ENCODE results near the gene EVI2B. TPM values are rescaled to one million over a fixed set of nuclear protein-coding genes. Genes with fewer than 3 reads are reported as not detected.

EVI2B gene
- polyA plus RNA-seq (2013, experiment 1 of 2) = 4.1 TPM
- polyA plus RNA-seq (2013, experiment 2 of 2) = 4.2 TPM

- Histone ChIP-seq H2AFZ (ENCODE audit: low read depth, low read length) (no peak within 1 kb of the TSS), H3K23ac (ENCODE audit: low read length in 2 of 2) (no peak within 1 kb of the TSS), H2BK5ac (ENCODE audit: low read depth, low read length, poor library complexity, severe bottlenecking) (no peak within 1 kb of the TSS), H2BK15ac (ENCODE audit: low read depth, poor library complexity, severe bottlenecking) (no peak within 1 kb of the TSS), H4K91ac (ENCODE audit: low read length) (no peak within 1 kb of the TSS), H3K27ac (ENCODE audit: low read length, poor library complexity, severe bottlenecking) (no peak within 1 kb of the TSS), H3K36me3 (ENCODE audit: control insufficient read depth in 1 of 2, insufficient read depth in 2 of 2, low read depth in 1 of 2, low read length in 2 of 2) (peaks cover 0 to 17% of the 10 kb centered on the region in 2 experiments), H4K8ac (ENCODE audit: low read length) (no peak within 1 kb of the TSS), H3K9me3 (ENCODE audit: control insufficient read depth, low read length) (no peaks in the 10 kb centered on the region), H2AK5ac (ENCODE audit: low read length, severe bottlenecking) (no peak within 1 kb of the TSS), H3K4me3 (ENCODE audit: insufficient read depth in 1 of 2, low read depth in 1 of 2, low read length in 2 of 2) (peak within 1 kb of the TSS in 1 of 2 experiments; percentile 35), H3K27me3 (ENCODE audit: control insufficient read depth in 1 of 2, insufficient read depth in 1 of 2, low read length in 2 of 2) (no peaks in the 10 kb centered on the region), H3K4ac (ENCODE audit: low read depth in 1 of 2, low read length in 2 of 2) (no peak within 1 kb of the TSS), H3K79me1 (replicated peaks; ENCODE audit: low read length, poor library complexity, severe bottlenecking) (peaks cover 6% of the 10 kb centered on the region), H3K9ac (ENCODE audit: low read length) (peak within 1 kb of the TSS; percentile 69), H3K4me1 (ENCODE audit: control insufficient read depth, insufficient read depth, low read depth, low read length) (peaks cover 3% of the 10 kb centered on the region), H3K14ac (ENCODE audit: low read length in 2 of 2) (no peak within 1 kb of the TSS), H3K4me2 (ENCODE audit: low read length, poor library complexity, severe bottlenecking) (no peak within 1 kb of the TSS), H3K18ac (ENCODE audit: low read depth in 1 of 2, low read length in 2 of 2) (no peak within 1 kb of the TSS), H2BK120ac (ENCODE audit: low read depth, low read length) (no peak within 1 kb of the TSS), H2BK12ac (ENCODE audit: low read length in 2 of 2) (no peak within 1 kb of the TSS)
- peak; percentile 80 for DNase-seq
- 45% methylated on average over 1 of the region's 3 CpGs for WGBS
These were observed at the start of gene EVI2B for GRCh38 chr17:31313982-31314781. EVI2B (minus strand) TSS chr17:31314054; CDS start chr17:31305609, 8,445 bp downstream.

GRCh38 chr17:31357839-31358394, 44.1 kb upstream of the EVI2B start:
- peak; percentile 33 for DNase-seq
- H4K8ac ChIP-seq (ENCODE audit: low read length) = no peak overlapping the region
- no peaks in the 10 kb centered on the region for H3K4me1 ChIP-seq (ENCODE audit: control insufficient read depth, insufficient read depth, low read depth, low read length)
- H3K14ac ChIP-seq (ENCODE audit: low read length in 2 of 2) = no peak overlapping the region
- no peak overlapping the region for H3K4me3 ChIP-seq (ENCODE audit: insufficient read depth in 1 of 2, low read depth in 1 of 2, low read length in 2 of 2)
- H3K36me3 ChIP-seq (ENCODE audit: control insufficient read depth in 1 of 2, insufficient read depth in 2 of 2, low read depth in 1 of 2, low read length in 2 of 2) = peaks cover 11 to 89% of the 10 kb centered on the region in 2 experiments
- H2BK5ac ChIP-seq (ENCODE audit: low read depth, low read length, poor library complexity, severe bottlenecking) = no peak overlapping the region
- H2BK12ac ChIP-seq (ENCODE audit: low read length in 2 of 2) = no peak overlapping the region
- no peaks in the 10 kb centered on the region for H3K27me3 ChIP-seq (ENCODE audit: control insufficient read depth in 1 of 2, insufficient read depth in 1 of 2, low read length in 2 of 2)
- 86% methylated on average over 2 of the region's 3 CpGs for WGBS
- H3K18ac ChIP-seq (ENCODE audit: low read depth in 1 of 2, low read length in 2 of 2) = no peak overlapping the region
- no peak overlapping the region for H4K91ac ChIP-seq (ENCODE audit: low read length)
- no peak overlapping the region for H3K23ac ChIP-seq (ENCODE audit: low read length in 2 of 2)
- H3K9ac ChIP-seq (ENCODE audit: low read length) = no peak overlapping the region
- H2BK15ac ChIP-seq (ENCODE audit: low read depth, poor library complexity, severe bottlenecking) = no peak overlapping the region
- peaks cover 2% of the 10 kb centered on the region for H3K79me1 ChIP-seq (replicated peaks; ENCODE audit: low read length, poor library complexity, severe bottlenecking)
- H3K4me2 ChIP-seq (ENCODE audit: low read length, poor library complexity, severe bottlenecking) = no peak overlapping the region
- H2AFZ ChIP-seq (ENCODE audit: low read depth, low read length) = no peak overlapping the region
- H3K27ac ChIP-seq (ENCODE audit: low read length, poor library complexity, severe bottlenecking) = no peak overlapping the region
- H3K4ac ChIP-seq (ENCODE audit: low read depth in 1 of 2, low read length in 2 of 2) = no peak overlapping the region
- no peaks in the 10 kb centered on the region for H3K9me3 ChIP-seq (ENCODE audit: control insufficient read depth, low read length)
- no peak overlapping the region for H2AK5ac ChIP-seq (ENCODE audit: low read length, severe bottlenecking)
- no peak overlapping the region for H2BK120ac ChIP-seq (ENCODE audit: low read depth, low read length)

GRCh38 chr17:31357091-31357490, 43.2 kb upstream of the EVI2B start:
- H3K27ac ChIP-seq (ENCODE audit: low read length, poor library complexity, severe bottlenecking) = no peak overlapping the region
- H3K4me1 ChIP-seq (ENCODE audit: control insufficient read depth, insufficient read depth, low read depth, low read length) = no peaks in the 10 kb centered on the region
- no peak overlapping the region for H3K4me2 ChIP-seq (ENCODE audit: low read length, poor library complexity, severe bottlenecking)
- H2BK15ac ChIP-seq (ENCODE audit: low read depth, poor library complexity, severe bottlenecking) = no peak overlapping the region
- no peak overlapping the region for H3K14ac ChIP-seq (ENCODE audit: low read length in 2 of 2)
- peaks cover 15 to 91% of the 10 kb centered on the region in 2 experiments for H3K36me3 ChIP-seq (ENCODE audit: control insufficient read depth in 1 of 2, insufficient read depth in 2 of 2, low read depth in 1 of 2, low read length in 2 of 2)
- no peak overlapping the region for H3K23ac ChIP-seq (ENCODE audit: low read length in 2 of 2)
- H3K4me3 ChIP-seq (ENCODE audit: insufficient read depth in 1 of 2, low read depth in 1 of 2, low read length in 2 of 2) = no peak overlapping the region
- H3K9ac ChIP-seq (ENCODE audit: low read length) = no peak overlapping the region
- no peaks in the 10 kb centered on the region for H3K27me3 ChIP-seq (ENCODE audit: control insufficient read depth in 1 of 2, insufficient read depth in 1 of 2, low read length in 2 of 2)
- no peak overlapping the region for H3K4ac ChIP-seq (ENCODE audit: low read depth in 1 of 2, low read length in 2 of 2)
- H2BK12ac ChIP-seq (ENCODE audit: low read length in 2 of 2) = no peak overlapping the region
- no peak overlapping the region for H4K8ac ChIP-seq (ENCODE audit: low read length)
- H3K9me3 ChIP-seq (ENCODE audit: control insufficient read depth, low read length) = no peaks in the 10 kb centered on the region
- no peak overlapping the region for H2AFZ ChIP-seq (ENCODE audit: low read depth, low read length)
- no peak overlapping the region for H2BK5ac ChIP-seq (ENCODE audit: low read depth, low read length, poor library complexity, severe bottlenecking)
- no peak overlapping the region for H4K91ac ChIP-seq (ENCODE audit: low read length)
- no peak overlapping the region for H3K18ac ChIP-seq (ENCODE audit: low read depth in 1 of 2, low read length in 2 of 2)
- DNase-seq = no peak
- peaks cover 3% of the 10 kb centered on the region for H3K79me1 ChIP-seq (replicated peaks; ENCODE audit: low read length, poor library complexity, severe bottlenecking)
- no peak overlapping the region for H2AK5ac ChIP-seq (ENCODE audit: low read length, severe bottlenecking)
- 98% methylated on average over 2 of the region's 2 CpGs for WGBS
- H2BK120ac ChIP-seq (ENCODE audit: low read depth, low read length) = no peak overlapping the region

GRCh38 chr17:31355935-31356334, 42.1 kb upstream of the EVI2B start:
- no peak overlapping the region for H3K14ac ChIP-seq (ENCODE audit: low read length in 2 of 2)
- no peak overlapping the region for H3K4me3 ChIP-seq (ENCODE audit: insufficient read depth in 1 of 2, low read depth in 1 of 2, low read length in 2 of 2)
- WGBS = no CpG with 5 or more reads among the region's 1 CpG
- H3K4me2 ChIP-seq (ENCODE audit: low read length, poor library complexity, severe bottlenecking) = no peak overlapping the region
- H2BK15ac ChIP-seq (ENCODE audit: low read depth, poor library complexity, severe bottlenecking) = no peak overlapping the region
- H3K27me3 ChIP-seq (ENCODE audit: control insufficient read depth in 1 of 2, insufficient read depth in 1 of 2, low read length in 2 of 2) = no peaks in the 10 kb centered on the region
- DNase-seq = no peak
- peaks cover 3% of the 10 kb centered on the region for H3K79me1 ChIP-seq (replicated peaks; ENCODE audit: low read length, poor library complexity, severe bottlenecking)
- no peak overlapping the region for H4K8ac ChIP-seq (ENCODE audit: low read length)
- no peak overlapping the region for H3K4ac ChIP-seq (ENCODE audit: low read depth in 1 of 2, low read length in 2 of 2)
- no peak overlapping the region for H2BK12ac ChIP-seq (ENCODE audit: low read length in 2 of 2)
- H3K9me3 ChIP-seq (ENCODE audit: control insufficient read depth, low read length) = no peaks in the 10 kb centered on the region
- H2BK5ac ChIP-seq (ENCODE audit: low read depth, low read length, poor library complexity, severe bottlenecking) = no peak overlapping the region
- no peak overlapping the region for H3K27ac ChIP-seq (ENCODE audit: low read length, poor library complexity, severe bottlenecking)
- H3K18ac ChIP-seq (ENCODE audit: low read depth in 1 of 2, low read length in 2 of 2) = no peak overlapping the region
- peaks cover 16 to 89% of the 10 kb centered on the region in 2 experiments for H3K36me3 ChIP-seq (ENCODE audit: control insufficient read depth in 1 of 2, insufficient read depth in 2 of 2, low read depth in 1 of 2, low read length in 2 of 2)
- H3K23ac ChIP-seq (ENCODE audit: low read length in 2 of 2) = no peak overlapping the region
- no peak overlapping the region for H4K91ac ChIP-seq (ENCODE audit: low read length)
- no peak overlapping the region for H2BK120ac ChIP-seq (ENCODE audit: low read depth, low read length)
- no peaks in the 10 kb centered on the region for H3K4me1 ChIP-seq (ENCODE audit: control insufficient read depth, insufficient read depth, low read depth, low read length)
- H2AFZ ChIP-seq (ENCODE audit: low read depth, low read length) = no peak overlapping the region
- H3K9ac ChIP-seq (ENCODE audit: low read length) = no peak overlapping the region
- H2AK5ac ChIP-seq (ENCODE audit: low read length, severe bottlenecking) = no peak overlapping the region
